Erythroblast (primary cell): ENCODE data around the gene GLIPR1L2.
"Not testable (repeated sequence)": the region's sequence is repeated elsewhere in the genome, so short reads cannot be mapped to it uniquely, and the experiment has no call there.

Experiments used
- DNase-seq, 2 experiments: peaks; one replicate each; lab custom pipeline; 2025; lab: John Stamatoyannopoulos, UW
- GATA1 ChIP-seq: IDR thresholded peaks from 2 replicates; pipeline ENCODE4 v1.6.1; 2011; ENCODE audit warnings: low read depth, mild to moderate bottlenecking, control low read depth, low read length, moderate library complexity
- POLR2A ChIP-seq: IDR thresholded peaks from 2 replicates; pipeline ENCODE4 v1.6.1; 2011; ENCODE audit warnings: mild to moderate bottlenecking, low read length

The GLIPR1L2 gene

DNA sequence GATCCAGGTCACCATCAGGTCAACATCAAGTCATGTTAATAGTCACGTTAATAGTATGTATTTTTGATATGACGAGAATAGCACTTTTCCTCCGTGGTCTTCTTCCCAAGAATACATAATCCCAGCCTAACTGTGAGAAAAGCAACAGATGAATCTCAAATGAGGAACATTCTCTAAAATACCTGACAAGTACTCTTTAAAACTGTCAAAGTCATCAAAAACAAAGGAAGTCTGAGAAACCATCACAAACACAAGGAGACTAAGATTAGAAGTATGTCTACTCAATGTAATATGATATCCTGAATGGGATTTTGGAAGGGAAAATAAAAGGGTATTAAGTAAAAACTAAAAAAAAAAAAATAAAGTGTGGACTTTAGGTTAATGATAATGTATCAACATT, 52.8 kb downstream of the GLIPR1L2 start:
- DNase-seq, result no peak
- no peak for TF ChIP-seq POLR2A
- no peak for TF ChIP-seq GATA1

DNA sequence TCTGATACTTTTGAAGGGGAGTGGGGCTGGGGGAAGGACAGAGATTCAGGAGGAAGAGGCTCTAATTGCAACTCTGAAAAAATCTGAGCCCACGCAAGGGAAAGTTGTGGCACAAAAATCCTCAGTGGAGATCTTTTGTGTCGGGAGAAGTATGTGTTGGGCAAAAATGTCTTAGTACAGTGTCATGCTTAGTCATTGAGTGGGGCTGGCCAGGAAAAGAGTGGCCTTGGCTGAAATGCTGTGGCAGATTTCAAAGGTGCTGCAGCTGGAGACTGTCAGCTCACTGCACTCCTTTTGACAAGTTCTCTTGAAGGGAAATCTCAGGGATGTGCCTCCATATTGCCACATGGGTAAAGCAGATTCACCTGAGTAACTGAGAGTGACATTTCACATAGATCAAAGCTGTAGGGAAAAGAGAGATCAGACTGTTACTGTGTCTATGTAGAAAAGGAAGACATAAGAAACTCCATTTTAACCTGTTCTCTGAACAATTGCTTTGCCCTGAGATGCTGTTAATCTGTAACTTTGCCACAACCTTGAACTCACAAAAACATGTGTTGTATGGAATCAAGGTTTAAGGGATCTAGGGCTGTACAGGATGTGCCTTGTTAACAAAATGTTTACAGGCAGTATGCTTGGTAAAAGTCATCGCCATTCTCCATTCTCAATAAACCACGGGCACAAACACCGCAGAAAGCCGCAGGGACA, 53.7 kb downstream of the GLIPR1L2 start:
- no peak for DNase-seq
- no peak for TF ChIP-seq POLR2A
- no peak for TF ChIP-seq GATA1

DNA sequence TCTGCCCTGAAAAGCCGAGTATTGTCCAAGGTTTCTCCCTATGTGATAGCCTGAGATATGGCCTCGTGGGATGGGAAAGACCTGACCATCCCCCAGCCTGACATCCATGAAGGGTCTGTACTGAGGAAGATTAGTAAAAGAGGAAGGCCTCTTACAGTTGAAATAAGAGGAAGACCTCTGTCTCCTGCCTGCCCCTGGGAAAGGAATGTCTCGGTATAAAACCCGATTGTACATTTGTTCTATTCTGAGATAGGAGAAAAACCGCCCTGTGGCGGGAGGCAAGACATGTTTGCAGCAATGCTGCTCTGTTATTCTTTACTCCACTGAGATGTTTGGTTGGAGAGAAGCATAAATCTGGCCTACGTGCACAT, 54.2 kb downstream of the GLIPR1L2 start:
- DNase-seq, result not testable (repeated sequence)

DNA sequence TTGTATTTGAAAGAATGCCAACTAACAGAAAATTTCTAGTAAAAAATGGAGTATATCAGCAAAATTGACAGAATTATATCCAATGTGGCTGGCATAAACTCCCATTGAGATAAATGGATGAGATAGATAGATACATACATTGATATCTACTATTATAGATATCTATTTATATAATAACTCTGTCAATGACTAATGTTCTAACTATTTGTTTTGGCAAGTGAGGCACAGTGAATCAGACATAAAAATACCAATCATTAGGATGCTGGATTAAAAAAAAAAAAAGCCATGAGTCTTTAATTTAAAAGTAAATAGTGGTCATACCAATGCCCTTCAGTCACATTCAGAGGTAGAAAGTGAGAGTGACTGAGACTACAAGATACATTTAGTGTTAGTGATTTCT, 56.0 kb downstream of the GLIPR1L2 start:
- no peak for DNase-seq
- TF ChIP-seq POLR2A, result no peak

- DNase-seq, result no peak
- TF ChIP-seq GATA1 (no peak), POLR2A (no peak)
Observed at GRCh38 chr12:75447691-75448393, 57.0 kb downstream of the GLIPR1L2 start.

DNA sequence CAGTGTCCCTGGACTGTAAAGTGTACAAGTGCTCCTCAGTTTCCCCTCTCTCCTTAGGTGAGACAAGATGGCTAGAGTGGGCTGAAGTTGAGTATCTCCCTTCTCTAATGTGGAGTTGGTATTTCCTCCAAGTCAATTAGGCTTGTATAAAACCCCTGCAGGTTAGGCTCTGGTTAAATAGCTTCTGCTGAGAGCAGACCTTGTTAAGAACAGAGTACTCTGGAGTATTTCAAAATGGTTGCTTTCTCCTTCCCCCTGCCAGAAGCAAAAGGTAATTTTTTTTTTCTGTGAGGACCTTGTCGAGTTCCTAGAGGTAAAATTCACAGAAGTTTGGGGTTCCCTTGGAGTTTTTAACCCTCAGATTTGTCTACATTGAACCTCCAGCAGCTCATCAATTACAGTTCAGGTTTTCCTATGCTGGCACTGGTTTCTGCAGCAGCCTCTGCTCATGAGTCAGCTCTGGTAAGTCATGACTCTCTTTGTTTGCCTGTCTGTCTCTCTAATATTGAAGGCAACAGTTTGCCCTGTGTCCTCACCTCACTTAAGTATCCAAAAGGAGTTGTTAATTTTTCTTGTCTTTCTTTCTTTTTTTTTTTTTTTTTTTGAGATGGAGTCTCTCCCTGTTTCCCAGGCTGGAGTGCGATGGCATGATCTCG, 61.9 kb downstream of the GLIPR1L2 start:
- no peak for DNase-seq
- TF ChIP-seq POLR2A, result no peak

- DNase-seq, result no peak
- TF ChIP-seq POLR2A (no peak), GATA1 (no peak)
Observed at GRCh38 chr12:75455839-75456238, 65.0 kb downstream of the GLIPR1L2 start.

GRCh38 chr12:75457191-75457590, 66.3 kb downstream of the GLIPR1L2 start:
- DNase-seq, result no peak
- TF ChIP-seq GATA1 (no peak), POLR2A (no peak)

GRCh38 chr12:75457866-75458265, 67.0 kb downstream of the GLIPR1L2 start:
- DNase-seq, result not testable (repeated sequence)

- TF ChIP-seq GATA1 (no peak), POLR2A (no peak)
Observed at GRCh38 chr12:75459755-75460154, 68.9 kb downstream of the GLIPR1L2 start.

DNA sequence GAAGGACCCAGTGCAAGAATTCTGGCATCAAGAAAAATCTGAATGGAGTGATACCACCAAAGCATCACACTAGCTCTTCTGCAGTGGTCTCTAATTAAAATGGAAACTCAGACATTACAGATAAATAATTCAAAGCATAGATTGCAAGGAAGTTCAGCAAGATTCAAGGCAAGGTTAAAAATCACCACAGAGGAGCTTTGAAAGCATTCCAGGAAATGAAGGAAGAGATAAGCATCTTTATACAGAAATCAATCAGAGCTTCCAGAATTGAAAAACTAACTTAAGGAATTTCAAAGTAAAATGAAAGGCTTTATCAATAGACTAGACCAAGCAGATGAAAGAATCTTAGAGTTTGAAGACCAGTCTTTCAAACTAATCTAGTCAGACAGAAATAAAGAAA, 69.3 kb downstream of the GLIPR1L2 start:
- no peak for DNase-seq
- no peak for TF ChIP-seq GATA1
- no peak for TF ChIP-seq POLR2A

More at GRCh38 chr12:75459755-75460154, 68.9 kb downstream of the GLIPR1L2 start:
- DNase-seq, result no peak

GRCh38 chr12:75471902-75472890, 81.3 kb downstream of the GLIPR1L2 start:
- TF ChIP-seq GATA1 (no peak), POLR2A (no peak)

DNA sequence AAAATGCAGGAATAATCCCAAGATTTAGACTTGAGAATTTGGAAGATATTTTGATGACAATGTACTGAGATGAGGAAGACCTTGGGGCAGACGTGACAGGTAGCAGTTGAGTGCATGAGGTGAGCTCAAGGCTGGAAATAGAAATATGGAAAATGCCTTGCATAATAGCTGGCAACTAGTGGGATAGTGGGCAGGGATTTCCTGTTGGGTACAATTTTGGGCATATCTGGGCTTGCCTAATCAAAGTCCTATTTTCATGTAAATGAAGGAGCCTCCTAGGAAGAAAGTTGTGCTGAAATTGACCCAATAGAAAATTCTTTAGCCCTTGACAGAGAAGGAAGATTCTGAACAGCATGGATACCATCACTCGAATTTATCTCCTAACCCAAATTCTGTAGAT, 83.2 kb downstream of the GLIPR1L2 start:
- TF ChIP-seq POLR2A, result no peak
- TF ChIP-seq GATA1, result no peak
- DNase-seq, result no peak

More at GRCh38 chr12:75471902-75472890, 81.3 kb downstream of the GLIPR1L2 start:
- no peak for DNase-seq
